Measurements from ENCODE around the gene REX1BD. TPM values are rescaled to one million over a fixed set of nuclear protein-coding genes. Genes with fewer than 3 reads are reported as not detected.

The REX1BD gene
- total RNA-seq: 49.8 and 63.1 TPM in 2 replicates

DNA sequence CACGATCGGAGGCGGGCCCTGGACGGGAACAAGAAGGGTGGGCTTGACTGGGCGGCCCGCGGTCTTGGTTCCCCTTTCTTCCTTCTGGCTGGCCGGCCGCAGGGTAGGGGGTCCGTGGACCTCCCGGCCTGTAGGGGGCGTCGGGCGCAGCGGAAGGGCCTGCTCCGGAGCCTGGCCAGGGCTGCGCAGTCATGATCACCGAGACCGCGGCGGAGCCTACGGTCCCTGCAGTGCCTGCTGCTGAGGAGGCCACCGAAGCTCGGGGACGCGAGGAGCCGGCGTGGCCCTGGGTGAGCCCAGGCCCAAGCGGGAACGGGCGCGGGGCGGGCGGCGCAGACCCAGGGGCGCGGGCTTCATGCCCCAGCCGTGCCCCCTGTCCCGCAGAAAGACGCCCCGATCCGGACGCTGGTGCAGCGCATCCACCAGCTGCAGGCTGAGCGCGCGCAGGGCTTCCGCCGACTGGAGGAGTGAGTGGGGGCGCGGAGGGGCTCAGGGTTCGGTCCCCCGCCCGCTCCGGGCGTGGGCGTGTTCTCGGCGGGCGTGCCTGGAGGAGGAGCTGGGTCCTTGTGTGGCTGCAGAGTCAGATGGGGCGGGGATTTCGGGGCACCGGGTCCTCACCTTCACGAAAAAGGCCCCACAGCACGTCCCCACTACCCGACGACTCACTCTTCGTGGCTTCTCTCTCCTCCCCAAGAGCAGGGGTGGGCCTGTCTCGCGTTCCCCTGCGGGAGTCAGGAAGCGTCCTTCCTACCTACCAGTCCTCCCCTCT lies at the start of gene REX1BD:
REX1BD (plus strand) TSS at position 188 of the 769 bp plus-strand sequence; CDS start at position 192, 4 bp downstream.

GRCh38 chr19:18542941-18543813 lies 45.4 kb upstream of the REX1BD start, which contains the start of gene FKBP8:
FKBP8 (minus strand) TSS chr19:18543573; CDS start chr19:18541970, 1,603 bp downstream.

GRCh38 chr19:18557411-18558201 lies 31.0 kb upstream of the REX1BD start, which contains the start of gene KXD1:
KXD1 (plus strand) TSS chr19:18557870; CDS start chr19:18562057, 4,187 bp downstream.

DNA sequence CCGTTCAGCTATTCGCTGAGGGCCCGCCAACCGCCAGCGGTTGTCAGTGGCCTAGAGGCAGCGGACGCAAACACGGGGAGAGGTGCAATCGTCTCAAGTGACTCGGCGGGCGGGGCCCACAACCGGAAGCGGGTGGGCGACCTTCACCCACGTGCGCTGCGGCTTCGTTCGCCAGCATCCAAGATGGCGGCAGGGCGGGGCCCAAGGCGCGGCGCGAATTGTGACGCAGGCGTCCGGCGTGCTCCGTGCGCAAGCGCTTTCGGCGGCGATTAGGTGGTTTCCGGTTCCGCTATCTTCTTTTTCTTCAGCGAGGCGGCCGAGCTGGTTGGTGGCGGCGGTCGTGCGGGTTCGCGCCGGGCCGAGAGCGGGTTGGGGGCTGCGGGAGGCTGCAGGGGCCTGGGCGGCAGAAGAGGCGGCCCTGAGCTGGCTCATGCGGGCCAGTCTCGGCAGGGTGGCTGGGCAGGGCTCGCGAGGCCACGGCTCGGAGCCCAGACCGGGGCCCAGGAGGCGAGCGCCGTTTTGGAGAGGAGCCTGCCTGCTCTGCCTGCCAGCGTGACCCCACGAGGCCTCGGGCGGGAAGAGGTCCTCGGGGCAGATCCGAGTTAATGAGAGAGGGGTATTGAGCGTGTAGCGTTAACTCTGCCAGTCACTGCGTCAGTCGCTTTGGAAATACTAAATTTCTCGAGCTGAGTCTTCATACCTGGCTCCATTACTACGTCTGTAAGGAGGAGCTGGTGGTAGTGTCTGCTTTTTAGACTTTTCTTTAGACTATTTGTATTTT lies 16.8 kb upstream of the REX1BD start, which contains the start of gene UBA52:
UBA52 (plus strand) TSS at position 294 of the 781 bp plus-strand sequence. CDS start 1,444 bp downstream, outside the sequence.

GRCh38 chr19:18606281-18607225 lies 18.0 kb downstream of the REX1BD start, which contains the start of gene CRLF1:
CRLF1 (minus strand) TSS chr19:18606799; CDS start chr19:18606656, 143 bp downstream.

DNA sequence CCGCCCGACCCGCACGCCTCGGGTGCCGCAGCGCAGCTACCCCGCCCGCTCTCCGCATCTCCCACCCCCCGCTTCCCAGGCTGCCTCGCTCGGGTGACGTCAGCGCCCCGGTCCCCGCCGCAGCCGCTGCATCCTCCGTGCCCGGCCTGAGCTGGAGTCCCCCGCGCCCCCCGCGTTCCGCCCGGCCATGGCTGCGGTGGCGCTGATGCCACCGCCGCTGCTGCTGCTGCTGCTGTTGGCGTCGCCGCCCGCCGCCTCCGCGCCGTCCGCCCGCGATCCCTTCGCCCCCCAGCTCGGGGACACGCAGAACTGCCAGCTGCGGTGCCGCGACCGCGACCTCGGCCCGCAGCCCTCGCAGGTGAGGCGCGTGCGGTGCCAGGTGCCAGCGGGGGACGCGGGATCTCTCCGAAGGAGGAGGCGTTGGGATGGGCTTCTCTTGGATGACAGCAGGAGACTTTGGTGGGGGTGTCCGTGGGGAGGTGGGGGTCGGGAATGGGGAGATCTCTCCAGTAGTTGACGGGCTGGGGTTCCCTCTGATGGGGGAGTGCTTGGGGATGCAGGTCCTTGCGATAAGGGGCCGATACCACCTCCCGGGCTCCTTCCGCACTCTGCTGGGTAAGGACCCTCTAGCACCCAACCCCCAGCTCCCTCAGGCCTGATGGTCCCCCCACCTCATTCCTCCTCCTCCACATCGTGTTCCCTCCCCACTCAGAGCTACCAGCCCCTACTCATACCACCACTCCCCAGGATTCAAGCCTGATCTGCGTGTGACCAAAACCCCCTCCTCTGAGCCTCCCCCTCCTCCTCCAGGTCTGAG lies 24.4 kb downstream of the REX1BD start, which contains the start of gene TMEM59L:
TMEM59L (plus strand) TSS at position 99 of the 817 bp plus-strand sequence; CDS start at position 188, 89 bp downstream.

DNA sequence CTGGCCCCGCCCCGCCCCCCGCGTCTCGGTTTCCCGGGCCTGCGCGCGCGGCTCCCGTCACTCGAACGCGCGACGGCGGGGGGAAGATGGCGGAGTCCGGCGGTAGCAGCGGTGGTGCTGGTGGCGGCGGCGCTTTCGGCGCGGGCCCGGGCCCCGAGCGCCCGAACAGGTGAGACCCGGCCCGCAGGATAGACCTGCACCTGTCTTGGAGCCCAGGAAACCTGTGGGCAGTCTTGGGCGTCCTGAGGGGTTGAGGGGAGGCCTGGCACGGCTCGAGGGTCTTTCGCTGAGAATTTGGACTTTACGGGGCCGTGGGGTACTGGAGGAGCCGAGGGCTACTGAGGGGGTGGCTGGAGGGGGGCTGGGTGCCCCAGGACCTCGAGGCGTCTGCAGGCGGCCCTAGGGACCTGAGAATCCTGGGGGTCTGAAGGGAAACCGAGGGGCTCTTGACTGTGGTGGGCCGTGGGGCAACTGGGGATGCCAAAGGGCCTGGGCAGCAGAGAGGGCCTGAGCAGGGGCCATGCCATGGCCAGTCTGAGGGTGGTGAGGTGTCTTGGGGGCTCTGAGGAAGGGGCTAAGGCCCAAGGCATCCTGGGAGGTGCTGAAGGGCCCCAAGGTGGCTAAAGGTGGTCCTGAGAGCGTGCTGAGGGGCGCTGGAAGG lies 48.5 kb downstream of the REX1BD start, which contains the start of gene KLHL26:
KLHL26 (plus strand) TSS at position 60 of the 661 bp plus-strand sequence; CDS start at position 87, 27 bp downstream.

Other genes starting within 250 kb of the REX1BD start
- 39.9 and 82.7 TPM in 2 replicates for gene PGPEP1, start 248.2 kb upstream of the REX1BD start, total RNA-seq
- 37.7 and 138 TPM in 2 replicates for gene GDF15, start 202.6 kb upstream of the REX1BD start, total RNA-seq
- gene LRRC25, start 191.2 kb upstream of the REX1BD start, total RNA-seq: 0.15 and 0.50 TPM in 2 replicates
- 69.7 and 112 TPM in 2 replicates for gene SSBP4, start 169.4 kb upstream of the REX1BD start, total RNA-seq
- gene ISYNA1, start 150.7 kb upstream of the REX1BD start, total RNA-seq: 8.1 and 26.5 TPM in 2 replicates
- 12.9 and 18.7 TPM in 2 replicates for gene ELL, start 66.7 kb upstream of the REX1BD start, total RNA-seq
- gene FKBP8, start 45.2 kb upstream of the REX1BD start, total RNA-seq: 282 and 430 TPM in 2 replicates
- 93.1 and 122 TPM in 2 replicates for gene KXD1, start 30.9 kb upstream of the REX1BD start, total RNA-seq
- gene UBA52, start 16.9 kb upstream of the REX1BD start, total RNA-seq: 690 and 1,149 TPM in 2 replicates
- gene CRLF1, start 18.0 kb downstream of the REX1BD start, total RNA-seq: 9.5 and 28.8 TPM in 2 replicates
- gene TMEM59L, start 24.1 kb downstream of the REX1BD start, total RNA-seq: 0.29 and 4.6 TPM in 2 replicates
- 8.3 and 16.7 TPM in 2 replicates for gene KLHL26, start 48.2 kb downstream of the REX1BD start, total RNA-seq
- 2.6 and 6.8 TPM in 2 replicates for gene CRTC1, start 94.9 kb downstream of the REX1BD start, total RNA-seq
- gene COMP, start 202.5 kb downstream of the REX1BD start, total RNA-seq: 0.15 and 0.17 TPM in 2 replicates
- 84.5 and 97.8 TPM in 2 replicates for gene UPF1, start 243.2 kb downstream of the REX1BD start, total RNA-seq